ENCODE results near the gene MCU. TPM values are rescaled to one million over a fixed set of nuclear protein-coding genes. Genes with fewer than 3 reads are reported as not detected.

The MCU gene
- polyA plus RNA-seq, 1 of the 3 experiments (the other 2 are of a cell fraction), result 20.6 TPM

GRCh38 chr10:72851509-72851908 is 159.6 kb downstream of the MCU start (continued):
- TF ChIP-seq IRF3 (IDR thresholded peaks at IDR 0.05; ENCODE audit: low read depth, low read length) (no peak), NFIC (IDR thresholded peaks at IDR 0.05; ENCODE audit: borderline replicate concordance) (no peak), ZBTB33 (IDR thresholded peaks at IDR 0.05; ENCODE audit: borderline replicate concordance, low read depth) (no peak)

GRCh38 chr10:72852508-72852907 is 160.6 kb downstream of the MCU start:
- WGBS (ENCODE audit: low lambda C conversion rate), result 96% methylated on average over 2 of the region's 2 CpGs
- DNase-seq, result no peak
- no peaks in the 10 kb centered on the region for H3K9me3 ChIP-seq
- no peak overlapping the region for H3K4me3 ChIP-seq (ENCODE audit: low read depth in 2 of 2, low read length in 1 of 2)
- H3K27ac ChIP-seq (ENCODE audit: low read depth in 2 of 2, low read length in 1 of 2), result no peak overlapping the region
- H4K20me1 ChIP-seq (ENCODE audit: insufficient read depth), result no peaks in the 10 kb centered on the region
- ChIA-PET POLR2A (no interaction called here), CTCF (no interaction called here)
- no peaks in the 10 kb centered on the region for H3K4me1 ChIP-seq (ENCODE audit: control insufficient read depth in 1 of 2, insufficient read depth in 2 of 2, low read depth in 1 of 2, low read length in 1 of 2)
- peaks cover 0 to 14% of the 10 kb centered on the region in 2 experiments for H3K36me3 ChIP-seq (replicated peaks in 1 of 2; ENCODE audit: control insufficient read depth in 1 of 2, insufficient read depth in 2 of 2, low read length in 1 of 2)
- H2AFZ ChIP-seq (ENCODE audit: low read depth), result no peak overlapping the region
- TF ChIP-seq EP300 (IDR thresholded peaks at IDR 0.05; ENCODE audit: borderline replicate concordance in 1 of 2, low read depth in 1 of 2, low read length in 1 of 2) (no peak), FOSL2 (IDR thresholded peaks at IDR 0.05; ENCODE audit: borderline replicate concordance, low read depth) (no peak), GABPA (IDR thresholded peaks at IDR 0.05; ENCODE audit: low read depth) (no peak), CTCF (IDR thresholded peaks at IDR 0.05) (no peak), TCF12 (IDR thresholded peaks at IDR 0.05) (no peak), ELF1 (IDR thresholded peaks at IDR 0.05) (no peak), REST (IDR thresholded peaks at IDR 0.05; ENCODE audit: low read depth, low read length) (no peak), USF1 (IDR thresholded peaks at IDR 0.05; ENCODE audit: borderline replicate concordance, low read depth) (no peak)
- H3K4me2 ChIP-seq, result no peak overlapping the region
- H3K27me3 ChIP-seq (ENCODE audit: insufficient read depth), result no peaks in the 10 kb centered on the region
- H3F3A ChIP-seq (replicated peaks; ENCODE audit: insufficient read depth), result no peaks in the 10 kb centered on the region
- no peaks in the 10 kb centered on the region for H3K79me2 ChIP-seq (ENCODE audit: insufficient read depth)
- no peaks in the 10 kb centered on the region for H3K9me2 ChIP-seq
- no peak overlapping the region for H3K9ac ChIP-seq

Measured in SK-N-SH (cell line).